ENCODE measurements around the gene SDK2. TPM values are rescaled to one million over a fixed set of nuclear protein-coding genes. Genes with fewer than 3 reads are reported as not detected.

The SDK2 gene
- total and polyA plus RNA-seq, 2 of the 8 experiments (the other 6 are each of a cell fraction or from before 2014, with no cell fraction given) = 3.9 to 4.1 TPM

DNA sequence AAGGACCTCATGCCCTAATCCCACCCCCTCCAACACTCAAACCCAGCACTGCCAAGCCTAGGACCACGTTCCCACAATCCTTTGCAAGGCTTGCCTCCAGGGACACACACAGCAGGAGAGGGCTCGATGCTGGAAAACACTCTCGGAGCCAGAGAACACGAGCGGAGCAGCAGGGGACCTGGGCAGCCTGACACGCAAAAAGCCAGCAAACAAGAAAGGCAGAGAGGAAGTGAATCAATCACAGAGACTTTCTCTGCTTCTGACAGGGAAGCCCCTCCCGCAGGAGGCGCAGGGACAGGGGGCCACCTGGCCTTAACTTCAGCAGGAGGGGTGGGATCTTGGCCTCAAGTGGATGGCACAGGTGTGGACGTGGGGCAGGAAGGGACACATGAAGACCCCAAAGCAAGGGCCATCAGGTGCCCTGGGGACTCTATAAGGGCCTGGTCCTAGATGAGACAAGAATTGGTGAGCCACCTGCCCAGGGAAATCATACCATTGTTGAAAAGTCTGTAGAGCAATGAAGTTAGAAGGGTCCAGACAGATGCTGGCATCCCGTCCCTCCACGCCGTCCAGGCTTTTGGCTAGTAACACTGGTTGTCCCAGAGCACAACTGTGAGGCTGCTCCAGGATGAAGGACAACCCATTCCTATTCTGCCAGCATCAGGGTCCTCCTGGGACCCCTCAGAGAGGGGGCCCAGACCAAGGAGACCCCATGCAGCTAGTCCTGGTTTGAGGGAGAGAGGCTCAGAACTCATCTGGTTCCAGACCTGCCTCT is 2.2 kb downstream of the SDK2 start:
- no peak overlapping the region for H2AFZ ChIP-seq (ENCODE audit: low read length)
- 0 out of 2 replicates have a peak overlapping the region, but pooled peaks have one; percentile 7 for H2AK5ac ChIP-seq (ENCODE audit: low read depth, low read length)
- POLR2A ChIA-PET (ENCODE audit: partially characterized antibody) = interaction anchor here (1.3 to 1.4 kb wide), 2 partner anchors 25 to 75 kb away, joined by 5 read pairs; no protein-coding TSS in a partner anchor
- CTCF ChIA-PET (ENCODE audit: partially characterized antibody) = interaction anchor here (1.7 to 11.3 kb wide), 6 partner anchors 9 to 70 kb away, joined by 5 to 175 read pairs (median 28); no protein-coding TSS in a partner anchor
- no peak overlapping the region for H2BK15ac ChIP-seq (ENCODE audit: low read length)
- DNase-seq (ENCODE audit: low read depth in 1 of 2, low spot score in 2 of 2) (no peak), FAIRE-seq (no peak)
- no peak overlapping the region for H3K14ac ChIP-seq (ENCODE audit: insufficient read length)
- no peaks in the 10 kb centered on the region for H3K36me3 ChIP-seq (ENCODE audit: control insufficient read depth in 2 of 4, insufficient read depth in 4 of 4, low read length in 3 of 4)
- no peak overlapping the region for H2BK120ac ChIP-seq (replicated peaks; ENCODE audit: low read depth, low read length)
- H4K5ac ChIP-seq (ENCODE audit: insufficient read length, low read depth, low read length) = no peak overlapping the region
- H3K18ac ChIP-seq (ENCODE audit: extremely low read depth, low read length) = 0 out of 2 replicates have a peak overlapping the region, but pooled peaks have one; percentile 38
- no peak overlapping the region for H3K9ac ChIP-seq (replicated peaks in 1 of 4; ENCODE audit: extremely low read depth in 1 of 4, low read depth in 3 of 4, low read length in 3 of 4)
- 72% methylated on average over 12 of the region's 12 CpGs; no CpG with 5 or more reads in 1 of the 2 experiments for WGBS, 2 experiments (ENCODE audit: extremely low coverage in 1 of 2, insufficient coverage in 1 of 2, insufficient read length in 1 of 2, insufficient replicate concordance in 2 of 2, low coverage in 1 of 2, low lambda C conversion rate in 2 of 2, missing lambda C conversion rate in 1 of 2)
- H2BK20ac ChIP-seq (ENCODE audit: low read length) = peak overlapping the region; percentile 86
- H3K56ac ChIP-seq (replicated peaks; ENCODE audit: insufficient read length, low read depth, low read length) = no peak overlapping the region
- no peak overlapping the region for H3K23ac ChIP-seq (ENCODE audit: insufficient read length)
- no peak overlapping the region for H3K4ac ChIP-seq (replicated peaks; ENCODE audit: insufficient read length, low read depth, low read length)
- peaks cover 14% of the 10 kb centered on the region; the same call in 1 of the 2 replicates for H3K23me2 ChIP-seq (ENCODE audit: low read depth, low read length)
- H3K27ac ChIP-seq (ENCODE audit: low read depth, low read length) = no peak overlapping the region
- peaks cover 4 to 19% (median 12%) of the 10 kb centered on the region in 4 experiments for H3K4me1 ChIP-seq (replicated peaks in 1 of 4; ENCODE audit: control insufficient read depth in 3 of 4, insufficient read depth in 4 of 4, low read length in 3 of 4)
- peaks cover 0 to 24% of the 10 kb centered on the region in 2 experiments; a peak in 1 of 4 replicates for H3K79me2 ChIP-seq (ENCODE audit: control insufficient read depth in 1 of 2, insufficient read depth in 2 of 2, low read length in 2 of 2)
- H3K4me2 ChIP-seq (ENCODE audit: insufficient read depth in 1 of 2, low read depth in 2 of 2, low read length in 2 of 2) = peak overlapping the region; percentile 68 to 95; a peak in 2 of 4 replicates
- peak; percentile 27; the same call in 1 of the 2 replicates for TF ChIP-seq MAX (IDR thresholded peaks at IDR 0.05)
- TF ChIP-seq HDAC6 (IDR thresholded peaks at IDR 0.05; ENCODE audit: low read depth, low read length) = no peak
- H3K4me3 ChIP-seq (ENCODE audit: extremely low read depth in 1 of 4, insufficient read depth in 2 of 4, low read depth in 3 of 4, low read length in 4 of 4) = peak overlapping the region in 1 of 4 experiments; percentile 87; a peak in 4 of 8 replicates
- H2BK5ac ChIP-seq (ENCODE audit: low read depth, low read length) = no peak overlapping the region
- H2BK12ac ChIP-seq (ENCODE audit: low read depth, low read length) = no peak overlapping the region
- peak overlapping the region; percentile 1 for H4K91ac ChIP-seq (replicated peaks; ENCODE audit: insufficient read length, low read length)
- peaks cover 2% of the 10 kb centered on the region for H3K79me1 ChIP-seq (ENCODE audit: low read depth, low read length)
- H3K27me3 ChIP-seq (replicated peaks in 1 of 4; ENCODE audit: control insufficient read depth in 3 of 4, extremely low read depth in 1 of 4, insufficient read depth in 3 of 4, low read length in 3 of 4) = peaks cover 5 to 39% (median 30%) of the 10 kb centered on the region in 4 experiments
- peaks cover 3 to 9% of the 10 kb centered on the region in 2 experiments for H4K20me1 ChIP-seq (replicated peaks in 1 of 2; ENCODE audit: control insufficient read depth in 1 of 2, insufficient read depth in 2 of 2, low read length in 2 of 2)
- no peaks in the 10 kb centered on the region for H3K9me3 ChIP-seq (ENCODE audit: insufficient read depth in 2 of 2, low read depth in 1 of 2, low read length in 1 of 2)
- no peak overlapping the region for H4K8ac ChIP-seq (ENCODE audit: extremely low read depth, insufficient read depth, low read length)
